Liver (tissue), 9 donors: ENCODE measurements around the gene SLFN14. TPM values are rescaled to one million over a fixed set of nuclear protein-coding genes. Genes with fewer than 3 reads are reported as not detected.

Experiments used
- DNase-seq: peaks from one replicate; pipeline ENCODE4 v3.0.0-alpha.2; 2017; ENCODE audit warnings: low spot score
- H3K27ac ChIP-seq, 2 donors: one replicate each; pipeline ENCODE4 v1.7.0; 2013; ENCODE audit warnings: inconsistent platforms in 2 of 2, low read length in 2 of 2, control low read depth in 1 of 2, low read depth in 1 of 2, mild to moderate bottlenecking in 1 of 2
- H3K27me3 ChIP-seq, 4 donors: one replicate each; pipeline versions ENCODE4 v1.6.1 to v1.7.0; 2013; ENCODE audit warnings: low read length in 3 of 4, inconsistent platforms in 1 of 4, mild to moderate bottlenecking in 1 of 4, moderate library complexity in 1 of 4; ENCODE audit not compliant: control insufficient read depth in 4 of 4, insufficient read depth in 4 of 4
- H3K36me3 ChIP-seq, 4 donors: one replicate each; pipeline versions ENCODE4 v1.6.1 to v1.7.0; 2013; ENCODE audit warnings: low read length in 3 of 4, mild to moderate bottlenecking in 3 of 4, low read depth in 1 of 4, moderate library complexity in 1 of 4; ENCODE audit not compliant: control insufficient read depth in 4 of 4, insufficient read depth in 3 of 4
- H3K4me1 ChIP-seq, 4 donors: one replicate each; pipeline versions ENCODE4 v1.6.1 to v1.7.0; 2013; ENCODE audit warnings: low read length in 3 of 4, mild to moderate bottlenecking in 3 of 4, moderate library complexity in 1 of 4; ENCODE audit not compliant: control insufficient read depth in 4 of 4, insufficient read depth in 4 of 4
- H3K4me3 ChIP-seq, 3 donors: one replicate each; pipeline versions ENCODE4 v1.6.1 to v1.7.0; 2013; ENCODE audit warnings: low read length in 3 of 3, control low read depth in 1 of 3, low read depth in 1 of 3, mild to moderate bottlenecking in 1 of 3
- H3K9ac ChIP-seq, 2 donors: one replicate each; pipeline ENCODE4 v1.7.0; 2013; ENCODE audit warnings: low read length in 2 of 2, mild to moderate bottlenecking in 2 of 2, moderate library complexity in 2 of 2, control low read depth in 1 of 2, low read depth in 1 of 2
- H3K9me3 ChIP-seq, 4 donors: one replicate each; pipeline versions ENCODE4 v1.6.1 to v1.7.0; 2013; ENCODE audit warnings: low read length in 3 of 4; ENCODE audit not compliant: control insufficient read depth in 4 of 4
- CTCF ChIP-seq: fragments of 150-350 bp; IDR thresholded peaks from 2 replicates; pipeline ENCODE4 v1.5.1; 2017; ENCODE audit warnings: improper control_type of control experiment, low read depth, low read length; ENCODE audit not compliant: missing input control
- EGR1 ChIP-seq, 2 donors: IDR thresholded peaks; 2 replicates each; pipeline ENCODE4 v1.6.1; 2016 to 2018; ENCODE audit warnings: antibody characterized with exemption in 2 of 2, low read depth in 2 of 2
- FOXA1 ChIP-seq: IDR thresholded peaks from 2 replicates; pipeline ENCODE4 v1.6.1; 2016; ENCODE audit warnings: antibody characterized with exemption
- FOXA2 ChIP-seq: IDR thresholded peaks from 2 replicates; pipeline ENCODE4 v1.6.1; 2016; ENCODE audit warnings: antibody characterized with exemption
- HNF4A ChIP-seq, 2 donors: conservative IDR thresholded peaks; 2 replicates each; pipeline ENCODE4 v1.6.1; 2016; ENCODE audit warnings: antibody characterized with exemption in 2 of 2, mild to moderate bottlenecking in 2 of 2
- HNF4G ChIP-seq: IDR thresholded peaks from 2 replicates; pipeline ENCODE4 v1.6.1; 2016; ENCODE audit warnings: antibody characterized with exemption
- JUND ChIP-seq, 2 donors: IDR thresholded peaks; 2 replicates each; pipeline ENCODE4 v1.6.1; 2016; ENCODE audit warnings: antibody characterized with exemption in 2 of 2
- NR2F2 ChIP-seq: IDR thresholded peaks from 2 replicates; pipeline ENCODE4 v1.6.1; 2016; ENCODE audit warnings: antibody characterized with exemption
- RAD21 ChIP-seq, 2 donors: IDR thresholded peaks; 2 replicates each; pipeline ENCODE4 v1.6.1; 2016; ENCODE audit warnings: antibody characterized with exemption in 2 of 2, mild to moderate bottlenecking in 2 of 2
- REST ChIP-seq: IDR thresholded peaks from 2 replicates; pipeline ENCODE4 v1.6.1; 2016; ENCODE audit warnings: antibody characterized with exemption, mild to moderate bottlenecking
- RXRA ChIP-seq, 2 donors: IDR thresholded peaks; 2 replicates each; pipeline ENCODE4 v1.6.1; 2017 to 2018; ENCODE audit warnings: antibody characterized with exemption in 2 of 2, mild to moderate bottlenecking in 1 of 2
- SP1 ChIP-seq: IDR thresholded peaks from 2 replicates; pipeline ENCODE4 v1.6.1; 2018; ENCODE audit warnings: antibody characterized with exemption, mild to moderate bottlenecking
- TAF1 ChIP-seq: conservative IDR thresholded peaks from 2 replicates; pipeline ENCODE4 v1.6.1; 2016; ENCODE audit warnings: antibody characterized with exemption, mild to moderate bottlenecking
- YY1 ChIP-seq: IDR thresholded peaks from 2 replicates; pipeline ENCODE4 v1.6.1; 2016; ENCODE audit warnings: antibody characterized with exemption, mild to moderate bottlenecking
- WGBS: extraction: QIAGEN DNeasy Blood & Tissue Kit; methylation state at CpG from one replicate; pipeline ENCODE4 v1.1.7; 2013; 5-methylcytosine and 5-hydroxymethylcytosine counted together
- polyA plus RNA-seq, 2 donors: library from polyadenylated mRNA; stranded (reverse) in 1 of 2; unstranded in 1 of 2; fragments of 200-250 nt in 1 of 2; fragments of >200 nt in 1 of 2; fragmentation: Nextera tagmentation in 1 of 2; extraction: Ambion mirVana in 1 of 2; gene quantifications; one replicate each; pipeline versions ENCODE4 v1.2.1 to v1.2.3, GENCODE V29; 2013 to 2015
- total RNA-seq, 2 donors: library from RNA; depleted of rRNA; stranded (reverse); fragments of >200 nt; gene quantifications; one replicate each; pipeline ENCODE4 v1.2.3, GENCODE V29; 2014
- TF ChIP-seq, protein P1 (sequence below): IDR thresholded peaks from 2 replicates; pipeline ENCODE4 v1.6.1; 2016; ENCODE audit warnings: antibody characterized with exemption
- TF ChIP-seq, protein P2 (sequence below): IDR thresholded peaks from 2 replicates; pipeline ENCODE4 v1.6.1; 2016; ENCODE audit warnings: antibody characterized with exemption
- donor health status: healthy.
- donor health status: healthy.
- donor health status: healthy.
- donor health status: healthy.
- donor health status: healthy.

SLFN14 gene
- total and polyA plus RNA-seq, 4 donors = under 0.01 to 23.7 TPM; not detected in 2

GRCh38 chr17:35605678-35606077 is 45.1 kb upstream of the SLFN14 start:
- Histone ChIP-seq H3K4me3 (no peak overlapping the region), H3K4me1 (no peaks in the 10 kb centered on the region), H3K9ac (no peak overlapping the region), H3K36me3 (peaks cover 6 to 49% (median 40%) of the 10 kb centered on the region in 4 donors), H3K27ac (no peak overlapping the region), H3K9me3 (no peaks in the 10 kb centered on the region), H3K27me3 (no peaks in the 10 kb centered on the region)
- TF ChIP-seq NR2F2 = no peak
- TF ChIP-seq TAF1 = no peak
- TF ChIP-seq REST = no peak
- TF ChIP-seq RXRA (IDR thresholded peaks at IDR 0.05) = no peak
- TF ChIP-seq CTCF = no peak
- TF ChIP-seq RAD21 (IDR thresholded peaks at IDR 0.05) = no peak
- TF ChIP-seq, protein P1, sequence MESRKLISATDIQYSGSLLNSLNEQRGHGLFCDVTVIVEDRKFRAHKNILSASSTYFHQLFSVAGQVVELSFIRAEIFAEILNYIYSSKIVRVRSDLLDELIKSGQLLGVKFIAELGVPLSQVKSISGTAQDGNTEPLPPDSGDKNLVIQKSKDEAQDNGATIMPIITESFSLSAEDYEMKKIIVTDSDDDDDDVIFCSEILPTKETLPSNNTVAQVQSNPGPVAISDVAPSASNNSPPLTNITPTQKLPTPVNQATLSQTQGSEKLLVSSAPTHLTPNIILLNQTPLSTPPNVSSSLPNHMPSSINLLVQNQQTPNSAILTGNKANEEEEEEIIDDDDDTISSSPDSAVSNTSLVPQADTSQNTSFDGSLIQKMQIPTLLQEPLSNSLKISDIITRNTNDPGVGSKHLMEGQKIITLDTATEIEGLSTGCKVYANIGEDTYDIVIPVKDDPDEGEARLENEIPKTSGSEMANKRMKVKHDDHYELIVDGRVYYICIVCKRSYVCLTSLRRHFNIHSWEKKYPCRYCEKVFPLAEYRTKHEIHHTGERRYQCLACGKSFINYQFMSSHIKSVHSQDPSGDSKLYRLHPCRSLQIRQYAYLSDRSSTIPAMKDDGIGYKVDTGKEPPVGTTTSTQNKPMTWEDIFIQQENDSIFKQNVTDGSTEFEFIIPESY = no peak
- TF ChIP-seq SP1 = no peak
- no peak for TF ChIP-seq FOXA1
- TF ChIP-seq EGR1 (IDR thresholded peaks at IDR 0.05; ENCODE audit: low read depth in 2 of 2) = no peak
- TF ChIP-seq JUND (IDR thresholded peaks at IDR 0.05) = no peak
- TF ChIP-seq FOXA2 = no peak
- TF ChIP-seq, protein P2, sequence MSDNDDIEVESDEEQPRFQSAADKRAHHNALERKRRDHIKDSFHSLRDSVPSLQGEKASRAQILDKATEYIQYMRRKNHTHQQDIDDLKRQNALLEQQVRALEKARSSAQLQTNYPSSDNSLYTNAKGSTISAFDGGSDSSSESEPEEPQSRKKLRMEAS = no peak
- TF ChIP-seq HNF4G = no peak
- no peak for TF ChIP-seq HNF4A (conservative IDR thresholded peaks at IDR 0.05)
- DNase-seq = no peak
- 96% methylated on average over 2 of the region's 2 CpGs for WGBS

- no peak for TF ChIP-seq SP1
- no peak for TF ChIP-seq FOXA2
- no peak for TF ChIP-seq YY1
Measured at GRCh38 chr17:35603674-35604073, 43.1 kb upstream of the SLFN14 start.

More at GRCh38 chr17:35603674-35604073, 43.1 kb upstream of the SLFN14 start:
- no peaks in the 10 kb centered on the region for H3K27me3 ChIP-seq
- H3K4me1 ChIP-seq = no peaks in the 10 kb centered on the region
- no peak overlapping the region for H3K9ac ChIP-seq
- peaks cover 6 to 45% (median 36%) of the 10 kb centered on the region in 4 donors for H3K36me3 ChIP-seq
- no peak overlapping the region for H3K4me3 ChIP-seq
- no peaks in the 10 kb centered on the region for H3K9me3 ChIP-seq
- 94% methylated on average over 7 of the region's 7 CpGs for WGBS
- DNase-seq = no peak
- no peak overlapping the region for H3K27ac ChIP-seq
